T-helper 2 cell treated with Interferon-gamma antibody and Interleukin-4, amounts not matched to agents 100 ng/mL and 5 ng/mL, for 36 hours (primary cell): ENCODE data around the gene ALKBH6. TPM values are rescaled to one million over a fixed set of nuclear protein-coding genes. Genes with fewer than 3 reads are reported as not detected.

Experiments
- intact Hi-C: fragments of 100-400 bp; cut with micrococcal nuclease; formaldehyde crosslinking; loops from one replicate; pipeline ENCODE4 v1.15.1; 2023
- total RNA-seq: library from RNA; stranded (reverse); gene quantifications from 2 replicates; pipeline ENCODE4 v1.2.3, GENCODE V29; 2022

ALKBH6 gene
- total RNA-seq, 1 donor from 2014 or later: 39.2 TPM

- intact Hi-C loops: no loop called here
Measured at GRCh38 chr19:36031308-36031707, 17.3 kb upstream of the ALKBH6 start.

- intact Hi-C loops: no loop called here
Measured at GRCh38 chr19:36030264-36031148, 16.5 kb upstream of the ALKBH6 start.

- intact Hi-C loops: no loop called here
Measured at GRCh38 chr19:36028313-36029041, 14.5 kb upstream of the ALKBH6 start.

DNA sequence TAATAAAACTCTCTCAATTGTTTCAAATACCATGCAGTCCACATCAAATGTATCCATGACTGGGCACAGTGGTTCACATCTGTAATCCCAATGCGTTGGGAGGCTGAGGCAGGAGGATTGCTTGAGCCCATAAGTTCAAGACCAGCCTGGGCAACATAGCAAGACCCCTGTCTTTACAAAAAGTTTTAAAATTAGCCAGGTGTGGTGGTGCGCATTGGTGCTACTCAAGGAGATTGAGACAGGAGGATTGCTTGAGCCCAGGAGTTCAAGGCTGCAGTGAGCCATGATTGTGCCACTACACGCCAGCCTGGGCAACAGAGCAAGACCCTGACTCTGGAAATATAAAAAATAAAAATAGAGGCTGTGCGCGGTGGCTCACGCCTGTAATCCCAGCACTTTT is 13.7 kb upstream of the ALKBH6 start:
- intact Hi-C loops: no loop called here

- intact Hi-C loops: no loop called here
Measured at GRCh38 chr19:36026091-36026876, 12.3 kb upstream of the ALKBH6 start.

DNA sequence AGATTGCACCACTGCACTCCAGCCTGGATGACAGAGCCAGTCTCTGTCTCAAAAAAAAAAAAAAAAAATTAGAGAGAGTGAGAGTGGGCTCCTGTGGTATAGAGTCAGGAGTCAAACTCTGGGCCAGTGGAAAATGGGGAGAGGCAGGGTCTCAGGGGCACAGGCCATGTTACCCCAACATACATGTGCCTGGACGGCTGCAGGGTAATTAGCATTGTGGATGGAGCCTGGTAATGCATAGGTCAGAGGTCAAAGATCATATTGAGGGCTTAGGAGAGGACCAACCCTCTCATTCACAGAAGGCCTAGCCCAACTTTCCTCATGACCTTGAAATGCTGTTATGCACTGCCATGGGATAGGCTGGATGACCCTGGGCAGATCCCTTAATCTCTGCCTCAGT is 11.5 kb upstream of the ALKBH6 start:
- intact Hi-C loops: no loop called here

DNA sequence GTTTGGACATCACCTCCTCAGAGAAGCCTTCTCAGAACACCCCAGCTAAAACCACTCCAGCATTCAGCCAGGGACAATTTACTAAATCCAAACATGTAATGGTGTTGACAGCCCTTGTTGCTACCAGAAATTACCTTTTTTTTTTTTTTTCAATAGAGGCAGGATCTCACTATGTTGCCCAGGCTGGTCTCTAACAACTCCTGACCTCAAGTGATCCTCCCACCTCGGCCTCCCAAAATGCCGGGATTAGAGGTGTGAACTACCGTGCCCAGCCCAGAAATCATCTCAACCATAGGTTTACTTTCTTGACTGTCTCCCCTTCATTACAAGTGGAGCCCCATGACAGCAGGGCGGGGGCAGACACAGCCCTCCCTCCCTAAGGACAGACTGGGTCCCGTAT is 9.4 kb upstream of the ALKBH6 start:
- intact Hi-C loops: no loop called here

GRCh38 chr19:36019061-36019670 is 5.2 kb upstream of the ALKBH6 start:
- intact Hi-C loops: no loop called here

DNA sequence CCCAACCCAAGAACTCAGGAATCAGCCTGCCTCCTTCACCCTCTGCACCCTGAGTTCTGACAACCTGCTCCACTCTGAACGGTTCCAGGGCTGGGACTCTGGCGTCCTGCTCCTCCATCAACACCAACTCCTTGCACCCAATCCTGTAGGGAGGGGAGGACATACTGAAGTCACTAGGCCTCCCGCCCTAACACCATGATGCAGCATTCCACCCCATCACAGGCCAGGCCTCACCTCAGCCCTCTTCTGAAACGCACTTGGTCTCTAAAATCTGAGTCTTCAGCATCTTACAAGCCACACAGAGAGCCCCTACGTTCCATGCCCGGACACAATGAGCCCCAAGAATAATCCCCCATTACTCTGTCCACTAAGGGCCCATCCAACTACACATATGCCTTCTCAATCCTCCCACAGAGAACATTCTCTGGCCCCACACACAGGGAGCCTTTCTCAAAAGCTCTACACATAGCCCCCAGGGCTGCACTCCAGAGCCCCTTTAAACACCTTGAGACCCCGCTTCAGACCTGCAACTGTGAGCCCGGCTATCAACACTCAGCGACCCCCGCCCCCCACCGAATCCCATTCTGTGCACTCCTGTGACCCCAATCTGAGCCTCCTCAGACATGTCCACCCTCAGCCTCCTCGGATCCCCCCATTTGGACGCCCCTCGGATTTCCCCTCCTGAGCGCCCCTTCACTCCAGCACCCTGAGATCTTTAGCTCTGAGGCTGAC is 567 bp downstream of the ALKBH6 start:
- intact Hi-C loops: loop anchor here (1.0 to 5.0 kb wide), 6 partner anchors 18 to 366 kb away; partner anchors contain the start of genes CAPNS1, COX6B1, LIN37 and SDHAF1

DNA sequence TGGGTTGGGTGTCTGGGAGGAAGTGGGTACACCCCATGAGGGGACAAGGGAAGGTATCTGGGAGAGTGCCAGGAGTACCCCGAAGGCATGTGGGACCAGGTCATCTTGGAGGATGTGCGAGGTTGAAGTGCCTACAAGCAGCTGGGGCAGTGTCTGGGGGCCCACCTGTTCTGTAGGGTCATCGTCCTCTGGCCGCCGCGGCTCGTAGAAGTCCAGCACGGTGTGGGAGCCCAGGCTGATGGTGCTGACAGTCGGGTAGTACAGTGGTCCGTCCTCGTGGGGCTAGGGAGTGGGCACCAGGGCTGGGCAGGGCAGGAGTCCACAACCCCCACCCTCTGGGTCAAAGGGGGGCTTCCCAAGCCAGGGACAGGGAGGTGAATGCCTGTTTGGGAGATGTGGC is 3.6 kb downstream of the ALKBH6 start:
- intact Hi-C loops: loop anchor here (5.0 kb wide), 1 partner anchor 363 kb away; the partner anchor contains the start of gene COX6B1

- intact Hi-C loops: loop anchor here (5.0 kb wide), 1 partner anchor 363 kb away; the partner anchor contains the start of gene COX6B1
Measured at GRCh38 chr19:36009633-36010379, 4.2 kb downstream of the ALKBH6 start.

DNA sequence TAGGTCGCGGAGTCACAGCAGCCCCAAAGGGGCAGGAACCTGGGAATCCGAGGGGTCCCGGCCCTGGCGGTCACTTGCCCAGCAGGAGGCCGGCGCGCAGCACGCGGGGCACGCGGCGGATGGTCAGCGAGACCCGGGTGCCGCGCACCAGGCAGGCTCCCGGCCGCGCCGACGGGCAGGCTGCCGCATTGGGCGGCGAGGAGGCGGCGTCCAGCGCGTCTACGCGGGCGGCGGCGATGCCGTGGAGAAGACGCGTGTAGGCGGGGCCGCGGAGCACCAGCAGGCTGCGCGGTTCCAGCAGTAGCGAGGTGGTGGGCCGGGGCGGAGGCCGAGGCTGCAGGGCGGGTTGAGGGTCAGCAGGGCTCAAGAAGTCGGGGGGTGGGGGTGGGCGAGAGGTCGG is 4.8 kb downstream of the ALKBH6 start:
- intact Hi-C loops: no loop called here

DNA sequence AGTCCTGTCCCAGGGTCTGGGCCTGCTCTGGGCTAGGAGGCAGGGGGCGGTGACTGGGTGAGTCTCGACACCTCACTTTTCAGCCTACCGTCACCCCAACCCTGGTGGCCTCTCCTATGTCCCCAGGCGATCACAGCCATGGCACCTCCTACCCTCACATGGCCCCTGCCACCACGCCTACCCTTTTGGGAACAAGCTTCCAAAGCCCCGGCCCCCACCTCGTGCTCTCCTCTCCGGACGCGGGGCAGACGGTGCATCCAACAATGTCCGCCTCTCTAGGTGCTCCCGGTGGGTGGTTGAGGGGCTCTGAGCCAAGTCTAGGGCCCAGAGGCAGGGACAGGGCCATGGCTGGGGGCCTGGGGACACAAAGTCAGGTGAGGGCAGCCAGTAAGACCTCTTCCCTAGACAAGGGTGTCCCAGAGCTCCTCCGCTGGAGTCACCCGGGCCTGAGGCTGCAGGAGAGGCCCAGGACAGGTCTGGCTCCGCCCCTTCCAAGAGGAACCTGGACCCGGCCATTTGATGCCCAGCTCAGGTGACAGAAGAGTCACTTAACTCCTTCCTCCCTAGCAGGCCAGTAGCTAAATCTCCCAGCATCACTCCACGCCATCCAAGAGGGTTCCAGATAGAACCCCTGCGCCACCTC is 5.6 kb downstream of the ALKBH6 start, which contains the start of gene SYNE4:
Gene SYNE4 (minus strand): TSS at position 478 of the 643 bp plus-strand sequence. CDS start 132 bp downstream, at position 346.
- intact Hi-C loops: no loop called here

DNA sequence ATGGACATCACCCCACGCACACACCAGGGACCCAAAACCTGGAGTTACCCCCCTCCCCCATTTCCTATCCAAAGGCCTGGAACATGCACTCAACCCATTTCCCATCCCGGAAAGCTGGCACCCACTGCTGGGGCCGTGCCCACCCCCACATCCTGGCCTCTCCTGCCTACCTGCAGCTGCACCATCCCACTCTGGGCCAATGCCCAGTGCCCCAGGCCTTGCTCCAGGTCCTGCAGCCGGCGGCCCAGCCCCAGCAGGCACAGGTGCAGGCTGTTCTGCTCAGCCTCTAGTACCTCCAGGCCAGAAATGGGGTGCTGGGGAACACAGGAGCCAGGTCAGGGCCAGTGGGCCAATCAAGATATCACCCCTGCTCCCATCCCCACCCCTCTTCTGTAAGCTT is 7.1 kb downstream of the ALKBH6 start:
- intact Hi-C loops: no loop called here

GRCh38 chr19:36003284-36003683 is 10.7 kb downstream of the ALKBH6 start:
- intact Hi-C loops: no loop called here

- intact Hi-C loops: no loop called here
Measured at GRCh38 chr19:36001605-36002004, 12.4 kb downstream of the ALKBH6 start.

DNA sequence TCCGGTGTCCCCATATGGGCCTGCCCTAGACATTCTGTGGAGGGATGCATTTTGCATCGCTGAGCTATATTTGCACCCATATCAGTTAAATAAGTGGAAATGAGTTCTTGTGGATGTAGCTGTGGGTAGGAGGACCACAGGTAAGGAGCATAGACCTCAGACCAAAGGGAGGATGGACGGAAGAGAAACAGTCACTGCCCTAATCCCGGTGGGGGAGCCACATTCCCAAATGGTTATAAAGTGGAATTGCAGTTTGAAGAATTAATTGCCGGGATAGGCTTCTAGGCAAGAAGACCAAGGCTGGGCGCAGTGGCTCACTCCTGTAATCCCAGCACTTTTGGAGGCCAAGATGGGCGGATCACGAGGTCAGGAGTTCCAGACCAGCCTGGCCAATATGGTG is 17.2 kb downstream of the ALKBH6 start:
- intact Hi-C loops: loop anchor here (5.0 kb wide), 1 partner anchor 121 kb away; the partner anchor contains the start of gene TBCB

DNA sequence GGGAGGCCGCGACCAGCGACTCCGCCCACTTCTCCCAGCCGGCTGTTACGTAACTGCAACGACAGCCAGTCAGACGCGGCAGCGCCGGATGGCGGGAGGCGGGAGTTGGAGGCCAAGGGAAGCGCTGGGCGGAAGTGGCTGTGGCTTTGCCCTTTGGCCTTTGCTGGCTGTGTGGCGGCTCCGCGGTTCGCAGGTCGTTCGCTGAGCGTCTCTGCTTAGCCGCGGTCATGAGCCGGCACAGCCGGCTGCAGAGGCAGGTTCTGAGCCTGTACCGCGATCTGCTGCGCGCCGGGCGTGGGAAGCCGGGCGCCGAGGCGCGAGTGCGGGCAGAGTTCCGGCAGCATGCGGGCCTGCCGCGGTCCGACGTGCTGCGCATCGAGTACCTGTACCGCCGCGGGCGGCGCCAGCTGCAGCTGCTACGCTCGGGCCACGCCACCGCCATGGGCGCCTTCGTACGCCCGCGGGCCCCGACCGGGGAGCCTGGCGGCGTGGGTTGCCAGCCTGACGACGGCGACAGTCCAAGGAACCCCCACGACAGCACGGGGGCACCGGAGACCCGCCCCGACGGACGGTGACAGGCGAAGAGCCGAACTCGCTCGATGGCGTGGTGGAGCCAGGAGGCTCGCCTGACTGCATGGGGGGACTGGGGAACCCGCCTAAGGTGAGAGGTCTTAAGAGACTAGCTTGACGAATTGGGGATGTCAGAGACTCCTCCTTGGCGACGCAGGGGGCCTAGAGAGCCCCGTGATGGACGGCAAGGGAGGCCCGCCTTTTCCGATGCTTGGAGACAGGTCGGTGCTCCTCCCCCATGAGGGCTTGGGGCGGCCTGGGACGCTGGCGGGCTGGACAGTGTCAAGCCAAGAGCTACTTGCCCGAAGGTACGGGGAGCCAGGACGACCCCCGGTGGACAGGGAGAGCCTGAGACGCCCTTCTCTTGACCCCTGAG is 18.7 kb downstream of the ALKBH6 start, which contains the start of gene SDHAF1:
Gene SDHAF1 (plus strand): TSS at position 141 of the 946 bp plus-strand sequence. CDS start 87 bp downstream, at position 228.
- intact Hi-C loops: loop anchor here (1.0 to 5.0 kb wide), 3 partner anchors 19 to 122 kb away; partner anchors contain the start of genes ALKBH6, TBCB, THAP8 and WDR62
